Measurements from ENCODE around the gene GTPBP4.

DNA sequence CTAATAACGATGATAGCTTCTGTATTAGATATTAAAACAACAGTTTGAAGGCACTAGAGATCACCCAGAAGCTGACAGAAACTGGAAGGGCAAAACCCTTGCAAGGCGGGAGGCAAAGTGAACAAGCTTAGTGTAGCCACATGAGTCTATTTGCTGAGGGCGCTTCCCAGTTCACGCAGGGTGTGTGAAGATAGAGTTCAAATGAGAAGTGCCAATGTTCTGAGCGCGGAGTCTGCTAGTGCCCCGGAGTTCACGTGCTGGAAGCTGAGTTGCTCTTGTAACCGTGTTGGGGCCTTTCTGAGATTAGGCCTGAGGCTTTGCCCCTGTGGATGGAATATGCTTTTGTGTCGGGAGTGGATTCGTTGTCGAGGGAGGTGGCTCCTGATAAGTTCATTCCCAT is 16.6 kb upstream of the GTPBP4 start:
- TF ChIP-seq, protein P1, sequence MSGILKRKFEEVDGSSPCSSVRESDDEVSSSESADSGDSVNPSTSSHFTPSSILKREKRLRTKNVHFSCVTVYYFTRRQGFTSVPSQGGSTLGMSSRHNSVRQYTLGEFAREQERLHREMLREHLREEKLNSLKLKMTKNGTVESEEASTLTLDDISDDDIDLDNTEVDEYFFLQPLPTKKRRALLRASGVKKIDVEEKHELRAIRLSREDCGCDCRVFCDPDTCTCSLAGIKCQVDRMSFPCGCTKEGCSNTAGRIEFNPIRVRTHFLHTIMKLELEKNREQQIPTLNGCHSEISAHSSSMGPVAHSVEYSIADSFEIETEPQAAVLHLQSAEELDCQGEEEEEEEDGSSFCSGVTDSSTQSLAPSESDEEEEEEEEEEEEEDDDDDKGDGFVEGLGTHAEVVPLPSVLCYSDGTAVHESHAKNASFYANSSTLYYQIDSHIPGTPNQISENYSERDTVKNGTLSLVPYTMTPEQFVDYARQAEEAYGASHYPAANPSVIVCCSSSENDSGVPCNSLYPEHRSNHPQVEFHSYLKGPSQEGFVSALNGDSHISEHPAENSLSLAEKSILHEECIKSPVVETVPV (CRISPR knock-in tag; IDR thresholded peaks at IDR 0.05) = no peak
- no peak for TF ChIP-seq GLIS3 (CRISPR knock-in tag; IDR thresholded peaks at IDR 0.05)
- no peak for TF ChIP-seq ARNTL (CRISPR knock-in tag; IDR thresholded peaks at IDR 0.05; ENCODE audit: borderline replicate concordance, low read depth)
- TF ChIP-seq RARB (CRISPR knock-in tag; IDR thresholded peaks at IDR 0.05) = no peak
- no peak for TF ChIP-seq ZFP30 (CRISPR knock-in tag; IDR thresholded peaks at IDR 0.05)

Measured in SK-N-SH treated with all-trans-retinoic acid at 6 μM for 48 hours (cell line).